Measurements from ENCODE around the gene PCDHGA9.

DNA sequence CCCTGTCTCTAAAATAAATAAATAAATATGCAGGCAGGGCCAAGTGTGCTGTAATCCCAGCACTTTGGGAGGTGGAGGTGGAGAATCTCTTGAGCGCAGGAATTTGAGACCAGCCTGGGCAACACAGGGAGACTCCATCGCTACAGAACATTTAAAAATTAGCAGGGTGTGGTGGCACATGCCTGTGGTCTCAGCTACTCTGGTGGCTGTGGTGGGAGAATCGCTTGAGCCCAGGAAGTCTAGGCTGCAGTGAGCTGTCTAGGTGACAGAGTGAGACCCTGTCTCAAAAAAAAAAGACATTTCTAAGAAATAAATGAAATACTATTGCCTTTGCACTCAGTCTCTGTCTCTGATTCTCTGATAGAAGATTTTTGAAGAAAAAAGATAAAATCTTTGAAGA lies 9.0 kb downstream of the PCDHGA9 start:
- no peak for TF ChIP-seq POLR2A (IDR thresholded peaks at IDR 0.05)
- TF ChIP-seq, protein P1, sequence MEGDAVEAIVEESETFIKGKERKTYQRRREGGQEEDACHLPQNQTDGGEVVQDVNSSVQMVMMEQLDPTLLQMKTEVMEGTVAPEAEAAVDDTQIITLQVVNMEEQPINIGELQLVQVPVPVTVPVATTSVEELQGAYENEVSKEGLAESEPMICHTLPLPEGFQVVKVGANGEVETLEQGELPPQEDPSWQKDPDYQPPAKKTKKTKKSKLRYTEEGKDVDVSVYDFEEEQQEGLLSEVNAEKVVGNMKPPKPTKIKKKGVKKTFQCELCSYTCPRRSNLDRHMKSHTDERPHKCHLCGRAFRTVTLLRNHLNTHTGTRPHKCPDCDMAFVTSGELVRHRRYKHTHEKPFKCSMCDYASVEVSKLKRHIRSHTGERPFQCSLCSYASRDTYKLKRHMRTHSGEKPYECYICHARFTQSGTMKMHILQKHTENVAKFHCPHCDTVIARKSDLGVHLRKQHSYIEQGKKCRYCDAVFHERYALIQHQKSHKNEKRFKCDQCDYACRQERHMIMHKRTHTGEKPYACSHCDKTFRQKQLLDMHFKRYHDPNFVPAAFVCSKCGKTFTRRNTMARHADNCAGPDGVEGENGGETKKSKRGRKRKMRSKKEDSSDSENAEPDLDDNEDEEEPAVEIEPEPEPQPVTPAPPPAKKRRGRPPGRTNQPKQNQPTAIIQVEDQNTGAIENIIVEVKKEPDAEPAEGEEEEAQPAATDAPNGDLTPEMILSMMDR (IDR thresholded peaks at IDR 0.05): no peak

Data from breast epithelium (tissue), 3 donors.